GM23248 (cell line): ENCODE data around the gene BZW1.

Experiments
- EZH2 ChIP-seq: fragments of 200-600 bp; sonication (generic); IDR thresholded peaks from 2 replicates; pipeline ENCODE4 v1.6.1; 2018; ENCODE audit warnings: antibody characterized with exemption, mild to moderate bottlenecking; ENCODE audit not compliant: insufficient read depth, poor library complexity, severe bottlenecking
- EZH2phosphoT487 ChIP-seq: fragments of 200-600 bp; sonication (generic); IDR thresholded peaks from 2 replicates; pipeline ENCODE4 v1.6.1; 2018; ENCODE audit warnings: antibody characterized with exemption, moderate library complexity, mild to moderate bottlenecking, low read depth; ENCODE audit not compliant: insufficient read depth

DNA sequence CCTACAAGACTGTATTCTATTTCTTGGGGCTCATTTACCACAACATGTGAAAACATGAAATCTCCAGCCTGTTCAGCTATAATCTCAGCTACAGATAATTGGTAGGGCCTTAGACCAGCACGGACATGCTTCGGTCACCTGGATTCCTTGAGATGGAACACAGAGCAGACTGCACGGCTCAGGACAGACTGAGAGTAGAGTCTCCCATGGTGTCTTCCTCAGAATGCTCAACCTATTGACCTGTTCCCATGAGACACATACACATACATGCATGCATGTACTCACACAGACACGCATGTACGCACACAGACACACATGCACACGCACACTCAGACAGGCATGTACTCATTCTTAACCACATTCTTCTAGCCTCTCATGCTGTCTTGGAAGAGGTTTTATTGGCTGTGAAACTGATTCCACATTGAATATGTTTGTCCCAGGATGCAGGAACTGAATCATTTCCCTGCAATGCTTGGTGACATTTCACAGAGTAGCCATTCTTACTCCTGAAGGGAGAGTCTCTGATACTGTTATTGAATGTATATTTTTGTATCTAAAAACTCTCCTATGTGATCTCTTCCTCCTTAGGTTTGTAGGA is 23.5 kb upstream of the BZW1 start:
- TF ChIP-seq EZH2 = no peak
- no peak for TF ChIP-seq EZH2phosphoT487
